ENCODE measurements around the gene BCAT1. TPM values are rescaled to one million over a fixed set of nuclear protein-coding genes. Genes with fewer than 3 reads are reported as not detected.

BCAT1 gene
- total RNA-seq, 2 donors from 2014 or later = 4.2 to 7.4 TPM

DNA sequence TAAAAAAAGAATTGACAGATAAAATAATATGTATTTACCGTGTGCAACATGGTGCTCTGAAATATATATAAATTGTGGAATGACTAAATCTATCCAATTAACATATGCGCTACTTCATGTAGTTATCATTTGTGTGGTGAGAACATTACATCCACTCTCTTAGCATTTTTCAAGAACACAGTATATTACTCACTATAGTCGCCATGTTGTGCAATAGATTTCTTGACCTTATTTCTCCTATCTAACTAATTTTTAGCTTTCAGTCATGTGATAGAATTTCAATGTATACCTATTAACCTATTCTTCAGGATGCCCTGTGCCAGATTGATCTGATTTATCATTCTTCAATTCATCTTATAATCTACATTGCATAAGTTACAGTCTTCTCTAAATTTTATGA is 178.6 kb downstream of the BCAT1 start:
- TF ChIP-seq, protein P1, sequence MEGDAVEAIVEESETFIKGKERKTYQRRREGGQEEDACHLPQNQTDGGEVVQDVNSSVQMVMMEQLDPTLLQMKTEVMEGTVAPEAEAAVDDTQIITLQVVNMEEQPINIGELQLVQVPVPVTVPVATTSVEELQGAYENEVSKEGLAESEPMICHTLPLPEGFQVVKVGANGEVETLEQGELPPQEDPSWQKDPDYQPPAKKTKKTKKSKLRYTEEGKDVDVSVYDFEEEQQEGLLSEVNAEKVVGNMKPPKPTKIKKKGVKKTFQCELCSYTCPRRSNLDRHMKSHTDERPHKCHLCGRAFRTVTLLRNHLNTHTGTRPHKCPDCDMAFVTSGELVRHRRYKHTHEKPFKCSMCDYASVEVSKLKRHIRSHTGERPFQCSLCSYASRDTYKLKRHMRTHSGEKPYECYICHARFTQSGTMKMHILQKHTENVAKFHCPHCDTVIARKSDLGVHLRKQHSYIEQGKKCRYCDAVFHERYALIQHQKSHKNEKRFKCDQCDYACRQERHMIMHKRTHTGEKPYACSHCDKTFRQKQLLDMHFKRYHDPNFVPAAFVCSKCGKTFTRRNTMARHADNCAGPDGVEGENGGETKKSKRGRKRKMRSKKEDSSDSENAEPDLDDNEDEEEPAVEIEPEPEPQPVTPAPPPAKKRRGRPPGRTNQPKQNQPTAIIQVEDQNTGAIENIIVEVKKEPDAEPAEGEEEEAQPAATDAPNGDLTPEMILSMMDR (IDR thresholded peaks at IDR 0.05) = no peak
- Histone ChIP-seq H3K9me3 (no peaks in the 10 kb centered on the region), H3K4me3 (no peak overlapping the region), H3K27ac (no peak overlapping the region), H3K36me3 (no peaks in the 10 kb centered on the region), H3K4me1 (no peaks in the 10 kb centered on the region), H3K9ac (ENCODE audit: low read depth in 2 of 2, low read length in 2 of 2) (no peak overlapping the region), H3K27me3 (no peaks in the 10 kb centered on the region)
- intact Hi-C loops (cut with DNase I) = no loop called here
- no peak for DNase-seq

DNA sequence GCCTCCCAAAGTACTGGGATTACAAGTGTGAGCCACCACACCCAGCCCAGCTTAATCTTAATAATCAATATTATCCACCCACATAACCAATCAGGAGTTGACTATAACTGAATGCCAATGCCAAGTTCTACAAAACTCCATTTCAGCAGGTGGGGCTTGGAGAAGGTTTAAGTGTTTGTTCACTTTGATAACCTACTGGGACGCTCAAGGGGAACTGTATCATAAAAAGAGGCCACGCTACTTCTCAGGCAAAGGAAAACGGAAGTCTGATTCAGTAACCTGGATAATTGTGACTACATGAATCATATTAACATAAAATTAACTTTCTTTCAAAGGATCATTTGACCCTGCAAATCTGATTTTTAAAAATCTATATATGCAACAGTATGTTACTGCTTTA is 179.2 kb downstream of the BCAT1 start:
- Histone ChIP-seq H3K36me3 (no peaks in the 10 kb centered on the region), H3K4me3 (no peak overlapping the region), H3K9me3 (no peaks in the 10 kb centered on the region), H3K27ac (no peak overlapping the region), H3K4me1 (no peaks in the 10 kb centered on the region), H3K9ac (ENCODE audit: low read depth in 2 of 2, low read length in 2 of 2) (no peak overlapping the region), H3K27me3 (no peaks in the 10 kb centered on the region)
- TF ChIP-seq, protein P1 (IDR thresholded peaks at IDR 0.05) = no peak
- DNase-seq = no peak
- intact Hi-C loops (cut with DNase I) = no loop called here

DNA sequence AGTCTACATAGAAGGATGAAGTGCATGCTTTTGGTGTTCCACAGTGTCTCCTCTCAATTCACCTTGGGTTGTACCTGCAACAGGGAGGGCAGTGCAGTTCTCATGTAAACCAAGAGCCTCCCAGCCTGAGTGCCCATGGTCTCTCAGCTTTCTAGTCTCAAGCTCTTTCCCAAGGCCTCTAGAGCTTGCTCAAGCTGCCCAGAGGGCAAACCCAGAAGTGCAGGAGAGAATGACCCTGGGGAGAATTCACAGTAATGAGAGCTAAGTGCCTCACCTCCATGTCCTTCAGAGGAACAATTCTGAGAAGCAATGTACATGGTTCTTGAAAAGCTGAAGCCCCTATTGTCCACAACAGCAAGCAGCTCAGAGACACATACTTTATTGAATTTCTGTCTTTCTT is 180.5 kb downstream of the BCAT1 start:
- intact Hi-C loops (cut with DNase I) = no loop called here
- no peak for DNase-seq
- H3K4me1 ChIP-seq = no peaks in the 10 kb centered on the region
- H3K27ac ChIP-seq = no peak overlapping the region
- no peaks in the 10 kb centered on the region for H3K9me3 ChIP-seq
- TF ChIP-seq, protein P1 (IDR thresholded peaks at IDR 0.05) = no peak
- no peak overlapping the region for H3K4me3 ChIP-seq
- no peaks in the 10 kb centered on the region for H3K36me3 ChIP-seq
- no peak overlapping the region for H3K9ac ChIP-seq (ENCODE audit: low read depth in 2 of 2, low read length in 2 of 2)
- H3K27me3 ChIP-seq = no peaks in the 10 kb centered on the region

DNA sequence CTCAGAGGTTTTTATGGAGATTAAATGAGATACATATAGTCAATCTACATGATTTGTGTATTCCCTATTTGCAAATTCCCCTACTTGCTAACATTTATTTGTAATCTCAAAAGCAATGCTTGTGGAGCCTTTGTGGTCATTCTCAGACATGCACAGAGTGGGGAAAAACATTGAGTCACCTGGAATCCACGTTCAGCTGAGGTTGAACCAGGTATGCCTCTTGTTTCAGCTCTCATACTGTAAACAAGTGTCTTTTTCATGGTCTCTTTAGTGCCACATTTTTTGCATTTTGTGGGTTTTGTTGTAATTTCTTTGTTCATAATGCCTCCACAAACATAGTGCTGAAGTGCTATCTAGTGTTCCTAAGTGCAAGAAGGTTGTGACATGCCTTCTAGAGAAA is 181.9 kb downstream of the BCAT1 start:
- Histone ChIP-seq H3K4me1 (no peaks in the 10 kb centered on the region), H3K4me3 (no peak overlapping the region), H3K27me3 (no peaks in the 10 kb centered on the region), H3K36me3 (no peaks in the 10 kb centered on the region), H3K9me3 (no peaks in the 10 kb centered on the region), H3K27ac (no peak overlapping the region), H3K9ac (ENCODE audit: low read depth in 2 of 2, low read length in 2 of 2) (no peak overlapping the region)
- intact Hi-C loops (cut with DNase I) = no loop called here
- DNase-seq = no peak
- TF ChIP-seq, protein P1 (IDR thresholded peaks at IDR 0.05) = no peak

DNA sequence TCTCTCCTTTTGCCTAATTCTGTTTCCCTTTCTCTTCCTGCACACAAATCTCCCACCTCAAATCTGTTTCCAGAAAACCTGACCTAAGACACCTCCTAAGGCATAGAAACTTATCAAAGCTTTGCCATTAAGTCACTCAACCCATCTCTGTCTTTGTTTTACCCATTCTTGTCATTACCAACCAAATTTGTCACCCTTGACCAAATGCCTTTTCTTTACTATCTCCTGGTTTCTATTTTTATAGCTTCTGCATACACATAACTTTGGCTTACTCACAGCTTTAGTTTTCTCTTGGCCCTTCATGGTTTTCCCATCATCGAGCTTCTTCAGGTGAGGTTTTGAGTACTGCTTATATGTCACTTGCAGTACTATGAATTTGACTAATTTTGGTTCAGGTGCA is 184.2 kb downstream of the BCAT1 start:
- no peaks in the 10 kb centered on the region for H3K9me3 ChIP-seq
- intact Hi-C loops (cut with DNase I) = no loop called here
- no peaks in the 10 kb centered on the region for H3K27me3 ChIP-seq
- no peaks in the 10 kb centered on the region for H3K4me1 ChIP-seq
- no peak overlapping the region for H3K27ac ChIP-seq
- no peaks in the 10 kb centered on the region for H3K36me3 ChIP-seq
- H3K4me3 ChIP-seq = no peak overlapping the region
- no peak overlapping the region for H3K9ac ChIP-seq (ENCODE audit: low read depth in 2 of 2, low read length in 2 of 2)
- TF ChIP-seq, protein P1 (IDR thresholded peaks at IDR 0.05) = no peak
- no peak for DNase-seq

Measured in colonic mucosa (tissue), 4 donors.